Endothelial cell of umbilical vein (primary cell): ENCODE data around the gene AXIN2. TPM values are rescaled to one million over a fixed set of nuclear protein-coding genes. Genes with fewer than 3 reads are reported as not detected.

Source experiments
- BruUV-seq: library from RNA; stranded (reverse); fragments of 400-500 nt; replicated peaks from 2 replicates; lab custom pipeline; 2021; lab: Mats Ljungman, UMichigan
- CTCF ChIA-PET: fragments of 300-600, 350-600 bp; sonication (Branson Sonifier 250); formaldehyde crosslinking; loops from one replicate; lab custom pipeline; 2021; ENCODE audit warnings: antibody characterized with exemption, inconsistent platforms; lab: Charles Lee
- POLR2A ChIA-PET: fragments of 300-600, 350-600 bp; sonication (Branson Sonifier 250); formaldehyde crosslinking; loops from one replicate; lab custom pipeline; 2021; ENCODE audit warnings: antibody characterized with exemption, inconsistent platforms; lab: Charles Lee
- DNase-seq: peaks from one replicate; pipeline ENCODE4 v3.0.0-alpha.2; 2011; ENCODE audit warnings: low read depth, low spot score
- FAIRE-seq: peaks from 2 replicates; lab custom pipeline; 2011; peaks lifted over from hg19 to GRCh38; lab: Jason Lieb, UNC
- H2AFZ ChIP-seq: 2 replicates; pipeline ENCODE4 v1.6.0; 2012; ENCODE audit warnings: low read depth, low read length, control low read depth, inconsistent platforms
- H3K27ac ChIP-seq: 2 replicates; pipeline ENCODE4 v1.5.1; 2011; ENCODE audit warnings: low read depth, mild to moderate bottlenecking, control low read depth, low read length, moderate library complexity; ENCODE audit not compliant: insufficient read depth
- H3K27me3 ChIP-seq, 2 experiments: 2 replicates each; pipeline versions ENCODE4 v1.6.0 to v1.6.1; 2011; ENCODE audit warnings: low read length in 2 of 2, mixed read lengths in 1 of 2; ENCODE audit not compliant: control insufficient read depth in 2 of 2, insufficient read depth in 2 of 2
- H3K36me3 ChIP-seq, 2 experiments: 2 replicates in 1 of 2; 3 replicates in 1 of 2; pipeline ENCODE4 v1.5.1; 2011; ENCODE audit warnings: low read length in 2 of 2, mild to moderate bottlenecking in 1 of 2, moderate library complexity in 1 of 2; ENCODE audit not compliant: control insufficient read depth in 2 of 2, insufficient read depth in 2 of 2; ENCODE audit errors: extremely low read depth in 1 of 2
- H3K4me1 ChIP-seq: 3 replicates; pipeline ENCODE4 v1.5.1; 2011; ENCODE audit warnings: mild to moderate bottlenecking, low read length; ENCODE audit not compliant: control insufficient read depth, insufficient read depth; ENCODE audit errors: extremely low read depth
- H3K4me2 ChIP-seq: 2 replicates; pipeline ENCODE4 v1.6.1; 2011; ENCODE audit warnings: low read length, control low read depth, mixed read lengths; ENCODE audit not compliant: insufficient read depth
- H3K4me3 ChIP-seq, 3 experiments: fragments of 200-600 bp in 1 of 3; sonication (generic), shearing (Covaris generic) in 1 of 3; replicated peaks in 1 of 3; 2 replicates each; pipeline ENCODE4 v1.5.1; 2011 to 2016; ENCODE audit warnings: control low read depth in 3 of 3, low read length in 3 of 3, mild to moderate bottlenecking in 2 of 3, inconsistent platforms in 1 of 3, low read depth in 1 of 3, moderate library complexity in 1 of 3; ENCODE audit not compliant: insufficient read depth in 1 of 3
- H3K79me2 ChIP-seq: 2 replicates; pipeline ENCODE4 v1.6.0; 2012; ENCODE audit warnings: low read length, inconsistent platforms; ENCODE audit not compliant: control insufficient read depth, insufficient read depth
- H3K9ac ChIP-seq: replicated peaks from 2 replicates; pipeline ENCODE3; 2011; ENCODE audit warnings: low read length, control low read depth; ENCODE audit not compliant: insufficient read depth; ENCODE audit errors: extremely low read depth
- H3K9me1 ChIP-seq: replicated peaks from 3 replicates; pipeline ENCODE4 v1.6.0; 2011; ENCODE audit warnings: mild to moderate bottlenecking, low read length; ENCODE audit not compliant: control insufficient read depth, insufficient read depth; ENCODE audit errors: extremely low read depth
- H3K9me3 ChIP-seq: replicated peaks from 2 replicates; pipeline ENCODE4 v1.5.1; 2012; ENCODE audit warnings: low read length, inconsistent platforms; ENCODE audit not compliant: control insufficient read depth, insufficient read depth
- H4K20me1 ChIP-seq: replicated peaks from 2 replicates; pipeline ENCODE3; 2011; ENCODE audit warnings: mild to moderate bottlenecking, low read length; ENCODE audit not compliant: control insufficient read depth, insufficient read depth; ENCODE audit errors: extremely low read depth
- CTCF ChIP-seq, 2 donors: IDR thresholded peaks; 1 replicate in 1 of 2; 2 replicates in 1 of 2; pipeline ENCODE4 v1.5.1; 2011; ENCODE audit warnings: low read length in 2 of 2, mild to moderate bottlenecking in 2 of 2, moderate library complexity in 2 of 2, control low read depth in 1 of 2, inconsistent platforms in 1 of 2, low read depth in 1 of 2; ENCODE audit not compliant: insufficient read depth in 1 of 2; ENCODE audit errors: extremely low read depth in 1 of 2
- EZH2 ChIP-seq: IDR thresholded peaks from 2 replicates; pipeline ENCODE4 v1.6.1; 2012; ENCODE audit warnings: borderline replicate concordance, low read depth, mild to moderate bottlenecking, moderate library complexity, low read length, inconsistent platforms; ENCODE audit not compliant: severe bottlenecking
- FOS ChIP-seq: IDR thresholded peaks from 2 replicates; pipeline ENCODE4 v1.6.1; 2011; ENCODE audit warnings: mild to moderate bottlenecking, low read length, moderate library complexity, borderline replicate concordance; ENCODE audit not compliant: insufficient read depth
- GATA2 ChIP-seq: IDR thresholded peaks from 2 replicates; pipeline ENCODE4 v1.7.0; 2011; ENCODE audit warnings: low read depth, mild to moderate bottlenecking, moderate library complexity, mixed read lengths, low read length; ENCODE audit not compliant: insufficient read length, insufficient read depth
- JUN ChIP-seq: IDR thresholded peaks from 2 replicates; pipeline ENCODE4 v1.6.1; 2011; ENCODE audit warnings: borderline replicate concordance, low read depth; ENCODE audit not compliant: insufficient read length, insufficient read depth
- MAX ChIP-seq: IDR thresholded peaks from 2 replicates; pipeline ENCODE4 v1.6.1; 2011; ENCODE audit not compliant: insufficient read depth, insufficient read length
- MYC ChIP-seq: IDR thresholded peaks from one replicate; pipeline ENCODE4 v1.6.1; 2011; ENCODE audit warnings: mild to moderate bottlenecking, low read depth, low read length
- POLR2A ChIP-seq: IDR thresholded peaks from 2 replicates; pipeline ENCODE4 v1.6.1; 2012; ENCODE audit warnings: low read depth, mild to moderate bottlenecking, control low read depth, low read length
- POLR2AphosphoS5 ChIP-seq: IDR thresholded peaks from 2 replicates; pipeline ENCODE4 v1.6.1; 2012; ENCODE audit warnings: low read depth, mild to moderate bottlenecking, control low read depth, low read length, moderate library complexity; ENCODE audit not compliant: insufficient read depth
- dilution Hi-C: fragments of 300-500 bp; cut with MboI; formaldehyde crosslinking; loops from one replicate; pipeline ENCODE4 v1.15.0; 2019; ENCODE audit warnings: low sequenced_read_pairs; ENCODE audit not compliant: extremely low pct_ligation_motif_present
- intact Hi-C: fragments of 100-400 bp; cut with micrococcal nuclease; formaldehyde crosslinking; loops from one replicate; pipeline ENCODE4 v1.10.0; 2022
- polyA plus RNA-seq, 4 experiments: library from polyadenylated mRNA; depleted of rRNA in 3 of 4; stranded (reverse) in 3 of 4; unstranded in 1 of 4; fragments of >200 nt; gene quantifications; 2 replicates each; pipeline versions ENCODE4 v1.2.1 to v1.2.3, GENCODE V29; 2011 to 2012; ENCODE audit warnings: missing spikeins in 1 of 4
- total RNA-seq: library from RNA; stranded (reverse); gene quantifications from 2 replicates; pipeline ENCODE4 v1.2.3, GENCODE V29; 2021

Gene AXIN2
- total and polyA plus RNA-seq, 2 donors (not counting 3 experiments of a cell fraction or from before 2014, with no cell fraction given), result 1.3 to 3.0 TPM

DNA sequence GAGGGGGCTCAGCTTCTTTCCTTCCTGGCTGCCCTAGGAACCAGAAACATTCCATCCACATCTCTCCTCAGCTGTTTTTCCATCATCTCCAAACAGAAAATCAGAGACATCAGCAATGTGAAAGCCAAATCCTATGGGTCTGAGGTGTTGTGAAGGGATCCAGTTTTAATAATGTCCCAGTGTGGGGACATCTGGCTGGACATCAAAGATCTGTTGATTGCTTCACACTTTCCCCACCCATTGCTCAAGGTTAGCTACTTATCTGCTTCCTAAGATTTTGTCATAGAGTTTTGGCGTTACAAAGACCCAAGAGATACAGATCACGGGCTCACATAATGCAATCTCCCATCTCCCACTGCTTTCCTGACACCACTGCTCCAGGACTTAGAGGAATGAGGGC, 47.8 kb upstream of the AXIN2 start:
- dilution Hi-C loops, result no loop called here
- no peaks in the 10 kb centered on the region for H4K20me1 ChIP-seq
- H3K4me2 ChIP-seq, result no peak overlapping the region
- no peak overlapping the region for H3K9ac ChIP-seq
- no peak for FAIRE-seq
- intact Hi-C loops, result no loop called here
- DNase-seq, result no peak
- H3K36me3 ChIP-seq, result no peaks in the 10 kb centered on the region
- CTCF ChIA-PET, result interaction anchor here (1.0 kb wide), 1 partner anchor 9 kb away, joined by 3 read pairs; no protein-coding TSS in a partner anchor
- no peak overlapping the region for H2AFZ ChIP-seq
- POLR2A ChIA-PET, result no interaction called here
- no peaks in the 10 kb centered on the region for H3K9me1 ChIP-seq
- H3K4me1 ChIP-seq, result peaks cover 2% of the 10 kb centered on the region
- H3K4me3 ChIP-seq, result no peak overlapping the region
- no peak overlapping the region for H3K27ac ChIP-seq
- BruUV-seq, result no TSS peak
- H3K79me2 ChIP-seq, result no peaks in the 10 kb centered on the region
- no peaks in the 10 kb centered on the region for H3K9me3 ChIP-seq
- TF ChIP-seq MYC, result no peak
- TF ChIP-seq FOS, result no peak
- TF ChIP-seq POLR2AphosphoS5, result no peak
- TF ChIP-seq JUN, result no peak
- TF ChIP-seq GATA2, result no peak
- no peak for TF ChIP-seq CTCF (IDR thresholded peaks at IDR 0.05; ENCODE audit: extremely low read depth in 1 of 2, insufficient read depth in 1 of 2, low read depth in 1 of 2, low read length in 2 of 2)
- no peak for TF ChIP-seq MAX
- no peak for TF ChIP-seq POLR2A
- TF ChIP-seq EZH2, result no peak
- H3K27me3 ChIP-seq, result no peaks in the 10 kb centered on the region
